SK-N-DZ (cell line): ENCODE measurements around the gene LRRC4.

Experiments used
- DNase-seq: peaks from one replicate; pipeline ENCODE4 v3.0.0-alpha.2; 2015; ENCODE audit warnings: low spot score

Gene LRRC4

GRCh38 chr7:128031901-128032604, 816 bp upstream of the LRRC4 start:
- DNase-seq, result peak; percentile 73

GRCh38 chr7:128030263-128030653, 979 bp downstream of the LRRC4 start:
- no peak for DNase-seq

GRCh38 chr7:128029405-128029995, 1.7 kb downstream of the LRRC4 start:
- DNase-seq, result no peak

GRCh38 chr7:128027485-128027980, 3.7 kb downstream of the LRRC4 start:
- DNase-seq, result no peak

DNA sequence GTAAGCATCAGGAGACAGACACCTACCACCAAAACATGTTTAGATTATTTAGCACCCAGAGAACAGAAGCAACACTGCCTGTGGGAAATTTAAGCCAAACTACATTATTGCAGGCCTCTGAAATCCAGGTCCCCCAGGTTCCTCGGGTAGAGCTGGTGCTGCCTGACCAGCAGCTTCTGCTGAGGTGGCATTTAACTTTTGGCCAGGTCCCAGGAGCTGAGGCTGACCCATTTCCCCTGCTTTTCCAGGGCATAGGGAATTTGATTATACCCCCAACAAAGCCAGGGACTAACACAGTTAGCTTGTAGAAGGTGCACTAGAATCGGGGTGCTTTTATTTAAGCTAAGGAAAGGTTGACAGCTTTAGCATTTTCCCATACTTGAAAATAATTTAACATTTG, 4.7 kb downstream of the LRRC4 start:
- no peak for DNase-seq

DNA sequence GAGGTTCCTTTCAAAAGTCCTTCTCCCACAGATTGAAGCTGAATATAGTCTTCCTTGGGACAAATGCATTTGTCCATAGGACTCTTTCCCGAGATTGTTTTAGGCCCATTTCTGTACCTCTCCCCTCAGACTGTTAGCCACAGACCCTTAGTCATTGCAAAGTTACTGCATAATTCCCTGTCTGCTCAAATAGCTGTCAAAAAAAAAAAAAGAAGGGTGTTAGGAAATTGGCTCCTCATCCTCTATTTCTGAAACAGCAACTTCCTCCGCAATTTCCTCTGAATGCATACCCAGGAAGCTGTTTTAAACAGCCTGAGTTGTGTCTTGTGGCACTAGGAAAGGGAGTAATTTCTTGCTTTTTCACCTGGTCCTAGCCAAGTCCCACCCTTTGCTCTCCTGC, 5.4 kb downstream of the LRRC4 start:
- no peak for DNase-seq

- no peak for DNase-seq
Measured at GRCh38 chr7:128025380-128025779, 5.9 kb downstream of the LRRC4 start.

GRCh38 chr7:128024151-128024550, 7.1 kb downstream of the LRRC4 start:
- DNase-seq, result no peak

- peak; percentile 17 for DNase-seq
Measured at GRCh38 chr7:128022631-128023532, 8.4 kb downstream of the LRRC4 start.

DNA sequence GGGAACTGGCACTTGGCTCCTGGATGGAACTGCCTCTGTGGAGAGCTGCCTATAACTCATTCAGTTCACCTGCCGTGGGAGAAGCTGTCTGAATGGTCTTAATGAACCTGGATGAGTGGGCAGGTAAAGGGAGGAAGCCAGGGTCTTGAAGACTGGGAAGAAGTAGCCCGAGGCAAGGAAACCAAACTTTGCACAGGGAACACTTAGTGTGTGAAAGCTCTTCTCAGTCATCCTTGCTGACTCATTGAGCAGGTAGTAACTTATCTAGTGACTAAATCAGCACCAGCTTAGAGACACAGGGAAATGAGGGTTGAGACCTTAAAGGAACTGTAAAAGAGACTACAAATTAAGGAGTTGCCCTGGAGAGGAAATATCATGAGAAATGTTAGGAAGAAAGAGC, 9.9 kb downstream of the LRRC4 start:
- DNase-seq, result no peak

DNA sequence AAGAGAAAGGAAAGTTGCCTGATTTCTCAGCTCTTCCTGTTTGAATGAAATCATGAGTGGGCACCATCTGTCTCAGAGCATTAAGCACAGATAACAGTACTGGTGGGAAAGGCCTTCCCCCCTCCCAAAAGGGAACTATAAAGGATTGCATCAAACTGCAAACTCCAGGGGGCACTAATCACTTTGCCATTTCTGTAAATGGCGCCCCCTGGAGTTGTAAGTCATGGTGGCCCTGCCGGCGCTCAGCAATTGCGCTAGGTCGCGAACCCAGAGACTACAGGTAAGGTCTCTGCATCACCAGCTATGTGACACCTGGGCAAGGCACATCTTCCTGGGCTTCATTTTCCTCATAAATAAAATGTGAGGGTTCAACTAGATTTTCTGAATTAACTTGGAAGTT, 11.1 kb downstream of the LRRC4 start:
- DNase-seq, result no peak

GRCh38 chr7:128019288-128019687, 11.9 kb downstream of the LRRC4 start:
- DNase-seq, result no peak

DNA sequence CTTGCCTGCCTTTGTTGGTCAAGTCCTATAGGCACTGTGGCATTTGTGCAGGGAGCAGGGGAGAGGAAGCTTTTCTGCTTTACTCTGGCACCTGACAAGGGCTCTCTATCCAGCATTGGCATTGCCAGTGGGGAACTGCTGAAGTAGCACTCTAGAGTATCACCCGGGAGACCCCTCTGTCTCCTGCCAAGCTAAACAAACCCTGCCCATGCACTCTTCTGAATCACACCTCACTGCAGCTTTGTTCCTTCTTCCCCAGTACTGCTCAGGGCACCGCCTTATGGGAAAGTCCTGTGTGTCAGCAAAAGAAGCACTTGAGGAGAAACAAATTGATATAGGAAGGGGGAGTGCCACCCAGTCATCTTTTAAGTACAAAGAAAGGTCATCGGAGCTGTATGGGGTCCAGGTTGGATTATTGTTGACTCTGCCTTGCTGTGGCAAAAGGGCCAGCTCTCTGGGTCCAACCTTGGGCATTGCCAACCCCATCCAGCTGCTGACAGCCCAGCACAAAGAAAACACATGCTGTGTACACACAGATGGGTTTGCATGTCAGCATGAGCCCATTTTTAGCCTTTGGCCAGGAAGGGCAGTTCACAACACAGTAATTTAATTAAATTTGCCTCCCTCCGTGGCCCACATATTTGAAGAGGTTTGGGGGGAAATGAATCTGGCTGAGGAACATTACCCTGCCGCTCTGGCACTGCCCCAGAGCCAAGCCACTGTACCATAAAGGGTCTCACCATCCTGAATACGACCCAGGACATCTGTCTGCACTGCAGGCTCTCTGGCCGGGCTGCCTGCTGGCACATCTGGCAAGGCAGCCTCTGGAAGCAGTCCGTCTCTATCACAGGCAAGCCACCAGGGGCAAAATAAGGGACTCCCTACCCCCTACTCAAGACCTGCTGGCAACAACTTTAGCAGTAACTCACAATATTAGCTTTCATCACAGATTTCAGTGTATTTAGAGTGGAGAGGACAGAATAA, 13.1 kb downstream of the LRRC4 start:
- no peak for DNase-seq

DNA sequence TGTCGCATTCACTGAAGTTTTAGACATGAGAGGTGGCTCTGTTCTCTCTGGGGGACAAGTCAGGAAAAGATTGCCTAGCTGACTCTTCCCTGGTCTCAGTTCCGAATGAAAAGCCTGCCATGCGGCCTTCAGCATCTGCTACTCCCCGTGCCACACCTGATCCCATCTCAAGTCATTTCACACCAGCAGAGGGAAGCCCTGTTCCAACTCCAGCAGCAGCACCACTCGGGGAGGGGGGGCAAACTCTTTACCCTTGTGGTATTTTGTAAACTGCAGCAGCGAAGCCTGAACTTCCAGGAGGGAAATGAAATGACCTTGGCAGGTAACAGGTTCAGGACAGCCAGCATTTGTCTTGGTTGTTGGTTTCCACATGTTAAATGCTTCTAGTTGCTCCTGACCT, 13.8 kb downstream of the LRRC4 start:
- no peak for DNase-seq

GRCh38 chr7:128014811-128015210, 16.4 kb downstream of the LRRC4 start:
- no peak for DNase-seq

DNA sequence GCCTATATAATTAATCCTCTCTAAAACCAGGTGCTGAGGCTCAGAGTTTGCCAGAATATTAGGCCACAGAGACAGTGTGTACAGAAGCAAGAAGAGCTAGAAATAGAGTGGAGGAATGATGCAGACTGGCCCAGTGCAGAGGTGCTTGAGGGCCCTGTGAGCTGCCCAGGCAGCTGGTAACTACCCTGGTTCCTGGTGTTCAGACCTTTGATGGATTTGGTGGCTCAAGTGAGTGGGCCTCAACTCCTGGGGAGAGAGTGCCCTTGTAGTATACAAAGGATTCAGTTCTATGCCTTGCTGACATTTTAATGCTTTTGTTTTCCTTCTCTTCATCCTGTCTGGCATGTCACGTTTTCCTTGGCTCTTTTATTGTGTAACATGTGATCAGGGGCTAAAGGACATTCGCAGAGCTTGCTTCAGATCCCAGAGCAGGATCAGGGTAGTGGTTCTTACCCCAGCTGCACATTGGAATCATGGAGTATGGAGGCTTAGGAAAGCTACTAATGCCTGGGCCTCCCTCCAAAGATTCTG, 20.0 kb downstream of the LRRC4 start:
- DNase-seq, result no peak

GRCh38 chr7:128010391-128011127, 20.7 kb downstream of the LRRC4 start:
- DNase-seq, result no peak

DNA sequence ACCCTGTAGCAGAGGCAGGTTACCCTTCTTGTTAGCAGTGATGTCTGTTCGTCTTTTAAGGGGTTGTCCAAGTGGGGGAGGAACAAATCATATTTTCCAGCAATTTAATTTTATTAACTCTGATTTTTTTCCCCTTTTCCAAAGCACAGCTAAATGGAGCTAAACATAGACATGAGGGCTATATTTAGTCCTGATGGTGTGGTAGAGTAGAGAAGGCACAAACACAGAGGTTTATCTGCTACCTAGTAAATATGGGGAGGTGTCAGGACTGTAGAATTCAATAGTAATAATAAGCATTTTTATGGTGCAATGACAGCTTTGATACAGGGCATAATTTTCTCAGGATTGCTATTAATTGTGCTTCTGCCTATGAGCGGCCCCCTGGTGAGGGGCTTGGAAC, 22.5 kb downstream of the LRRC4 start:
- DNase-seq, result no peak

- DNase-seq, result no peak
Measured at GRCh38 chr7:128008141-128008540, 23.1 kb downstream of the LRRC4 start.

GRCh38 chr7:128007303-128007680, 23.9 kb downstream of the LRRC4 start:
- DNase-seq, result no peak
